K562 (cell line): Measurements from ENCODE around the gene CDH2. TPM values are rescaled to one million over a fixed set of nuclear protein-coding genes. Genes with fewer than 3 reads are reported as not detected.

ENCODE experiments used
- ATAC-seq: fragments of 200-7000 bp; cut with Tn5 transposase; 3 replicates; pipeline ENCODE4 v1.9.1; 2020; ENCODE audit warnings: moderate library complexity
- BruUV-seq: library from RNA; stranded (reverse); fragments of 400-500 nt; replicated peaks from 2 replicates; lab custom pipeline; 2021; lab: Mats Ljungman, UMichigan
- CTCF ChIA-PET: fragments of 300-600 bp; formaldehyde crosslinking; extraction: SDS; loops from one replicate; lab custom pipeline; 2021; ENCODE audit warnings: low intra/inter-chr PET ratio; lab: Yijun Ruan, JAX
- POLR2A ChIA-PET: fragments of 300-600, 350-650 bp; sonication (Branson Sonifier 250); formaldehyde crosslinking; extraction: SDS; loops from one replicate; lab custom pipeline; 2021; ENCODE audit warnings: antibody characterized with exemption, inconsistent platforms; lab: Yijun Ruan, JAX
- DNase-seq, 4 experiments: peaks; one replicate each; pipeline versions ENCODE4 v3.0.0 to v3.0.0-alpha.2; 2011 to 2018; ENCODE audit warnings: low spot score in 3 of 4, mixed read lengths in 3 of 4; ENCODE audit errors: extremely low read depth in 1 of 4
- FAIRE-seq: peaks from 2 replicates; lab custom pipeline; 2011; peaks lifted over from hg19 to GRCh38; lab: Jason Lieb, UNC
- H2AFZ ChIP-seq: 2 replicates; pipeline ENCODE4 v1.6.0; 2011; ENCODE audit warnings: low read depth, low read length, control low read depth, inconsistent platforms
- H3K27ac ChIP-seq: fragments of 200-600 bp; 3 replicates; pipeline ENCODE4 v1.8.0; 2011; ENCODE audit warnings: low read depth, mild to moderate bottlenecking, control low read depth, inconsistent platforms, low read length, moderate library complexity, mixed read lengths; ENCODE audit errors: extremely low read depth
- H3K27me3 ChIP-seq, 2 experiments: fragments of 300-600 bp in 1 of 2; 2 replicates in 1 of 2; 3 replicates in 1 of 2; pipeline versions ENCODE4 v1.6.0 to v1.8.0; 2011; ENCODE audit warnings: inconsistent platforms in 2 of 2, low read length in 2 of 2, mild to moderate bottlenecking in 1 of 2, mixed read lengths in 1 of 2, moderate library complexity in 1 of 2; ENCODE audit not compliant: control insufficient read depth in 2 of 2, insufficient read depth in 2 of 2
- H3K36me3 ChIP-seq: fragments of 300-600 bp; 3 replicates; pipeline ENCODE4 v1.8.0; 2011; ENCODE audit warnings: mild to moderate bottlenecking, low read length, inconsistent platforms; ENCODE audit not compliant: control insufficient read depth, insufficient read depth
- H3K4me1 ChIP-seq, 2 experiments: fragments of 200-600 bp in 1 of 2; replicated peaks in 1 of 2; 2 replicates in 1 of 2; 3 replicates in 1 of 2; pipeline versions ENCODE4 v1.5.1 to v1.8.0; 2011; ENCODE audit warnings: inconsistent platforms in 2 of 2, low read length in 2 of 2, mild to moderate bottlenecking in 1 of 2, mixed read lengths in 1 of 2, moderate library complexity in 1 of 2; ENCODE audit not compliant: control insufficient read depth in 2 of 2, insufficient read depth in 2 of 2
- H3K4me2 ChIP-seq: 2 replicates; pipeline ENCODE4 v1.6.1; 2011; ENCODE audit warnings: low read length, control low read depth, inconsistent platforms, mixed read lengths; ENCODE audit not compliant: insufficient read depth
- H3K4me3 ChIP-seq: fragments of 200-600 bp; sonication (generic), shearing (Covaris generic); 2 replicates; pipeline ENCODE4 v1.5.1; 2016; ENCODE audit warnings: control low read depth, inconsistent platforms
- H3K79me2 ChIP-seq: fragments of 200-600 bp; 3 replicates; pipeline ENCODE4 v1.8.0; 2011; ENCODE audit warnings: low read length, inconsistent platforms; ENCODE audit not compliant: control insufficient read depth, insufficient read depth
- H3K9ac ChIP-seq, 2 experiments: 2 replicates each; pipeline versions ENCODE4 v1.6.0 to v1.6.1; 2011; ENCODE audit warnings: low read depth in 2 of 2, low read length in 2 of 2, control low read depth in 1 of 2, inconsistent platforms in 1 of 2, mild to moderate bottlenecking in 1 of 2, mixed read lengths in 1 of 2; ENCODE audit not compliant: insufficient read depth in 1 of 2
- H3K9me1 ChIP-seq: one replicate; pipeline ENCODE4 v1.6.0; 2011; ENCODE audit warnings: inconsistent platforms, mild to moderate bottlenecking, low read length, moderate library complexity; ENCODE audit not compliant: control insufficient read depth, insufficient read depth
- H3K9me3 ChIP-seq: replicated peaks from 2 replicates; pipeline ENCODE4 v1.5.1; 2011; ENCODE audit warnings: low read depth, low read length, inconsistent platforms; ENCODE audit not compliant: control insufficient read depth, insufficient read depth
- H4K20me1 ChIP-seq: replicated peaks from 2 replicates; pipeline ENCODE4 v1.6.1; 2011; ENCODE audit warnings: low read length, inconsistent platforms, mixed read lengths; ENCODE audit not compliant: control insufficient read depth, insufficient read depth
- CXXC5 ChIP-seq: fragments of 250-450 bp; sonication (Bioruptor Pico); IDR thresholded peaks from 2 replicates; pipeline ENCODE4 v1.8.0; 2022; ENCODE audit warnings: inconsistent platforms, mild to moderate bottlenecking, moderate library complexity
- FOSL1 ChIP-seq: fragments of 200-800 bp; sonication (Bioruptor generic); conservative IDR thresholded peaks from 2 replicates; pipeline ENCODE4 v1.6.1; 2016; ENCODE audit warnings: missing genetic modification characterization, missing compliant biosample characterization
- PKNOX1 ChIP-seq: fragments of 450-650 bp; IDR thresholded peaks from 2 replicates; pipeline ENCODE4 v1.6.1; 2016
- SIN3A ChIP-seq, 2 experiments: fragments of 150-350 bp in 1 of 2; IDR thresholded peaks; 2 replicates each; pipeline ENCODE4 v1.6.1; 2011 to 2016; ENCODE audit warnings: borderline replicate concordance in 2 of 2, low read depth in 2 of 2, low read length in 2 of 2, mild to moderate bottlenecking in 2 of 2, moderate library complexity in 2 of 2; ENCODE audit not compliant: control insufficient read depth in 1 of 2
- STAT5B ChIP-seq: fragments of 250-450 bp; sonication (Bioruptor Pico); IDR thresholded peaks from 2 replicates; pipeline ENCODE4 v1.8.0; 2021; ENCODE audit warnings: mild to moderate bottlenecking, inconsistent platforms
- ZFP91 ChIP-seq: sonication (generic); formaldehyde crosslinking; IDR thresholded peaks from 2 replicates; pipeline ENCODE4 v1.8.0; 2022; ENCODE audit warnings: mild to moderate bottlenecking, missing genetic modification reagents
- ZNF75A ChIP-seq: fragments of 450-650 bp; formaldehyde crosslinking; IDR thresholded peaks from 2 replicates; pipeline ENCODE4 v1.4.0; 2020; ENCODE audit warnings: mild to moderate bottlenecking
- WGBS: fragments of 100-300 bp; shearing (Covaris generic); methylation state at CpG from one replicate; pipeline ENCODE4 v1.1.6; 2016; ENCODE audit warnings: low coverage, mixed read lengths; ENCODE audit not compliant: insufficient coverage; ENCODE audit errors: missing lambda C conversion rate; 5-methylcytosine and 5-hydroxymethylcytosine counted together
- in situ Hi-C: fragments of 300-500 bp; cut with MboI; formaldehyde crosslinking; loops from 4 replicates; pipeline ENCODE4 v1.15.0; 2018; ENCODE audit warnings: inconsistent platforms, mixed read lengths
- intact Hi-C: fragments of 100-400 bp; cut with micrococcal nuclease; formaldehyde crosslinking; loops from 2 replicates; pipeline ENCODE4 v1.14.2; 2022
- polyA plus RNA-seq, 8 experiments: library from polyadenylated mRNA; depleted of rRNA in 4 of 8; stranded (reverse) in 5 of 8; unstranded in 3 of 8; fragments of >200 nt; fragmentation: Nextera tagmentation in 2 of 8; fragmentation: Illumina TruSeq in 1 of 8; extraction: Ambion mirVana in 2 of 8; extraction: Trizol in 1 of 8; gene quantifications; 2 replicates each; pipeline versions ENCODE4 v1.2.1 to v1.2.3, GENCODE V29; 2011 to 2014; ENCODE audit warnings: inconsistent platforms in 1 of 8, missing spikeins in 1 of 8
- total RNA-seq, 7 experiments: library from RNA; depleted of rRNA in 6 of 7; stranded (reverse); fragments of >200 nt in 6 of 7; fragmentation: Illumina TruSeq in 2 of 7; extraction: Trizol in 2 of 7; gene quantifications; 2 replicates each; pipeline versions ENCODE4 v1.2.1 to v1.2.3, GENCODE V29; 2011 to 2021; ENCODE audit warnings: low replicate concordance in 1 of 7

The CDH2 gene
- total and polyA plus RNA-seq, 9 of the 15 experiments (the other 6 are each of a cell fraction or from before 2014, with no cell fraction given) = 0.04 TPM; not detected in 8

- no TSS peak for BruUV-seq
- DNase-seq (no peak), FAIRE-seq (no peak), ATAC-seq (no peak)
- no peaks in the 10 kb centered on the region; the same call in 1 of the 2 replicates for H3K9me3 ChIP-seq
- no peak overlapping the region for H3K27ac ChIP-seq
- no peaks in the 10 kb centered on the region for H4K20me1 ChIP-seq
- H3K4me1 ChIP-seq = no peaks in the 10 kb centered on the region
- H3K79me2 ChIP-seq = no peaks in the 10 kb centered on the region
- no peaks in the 10 kb centered on the region for H3K9me1 ChIP-seq
- H3K9ac ChIP-seq = no peak overlapping the region
- POLR2A ChIA-PET = no interaction called here
- 0% methylated on average over 2 of the region's 2 CpGs for WGBS
- no peaks in the 10 kb centered on the region for H3K27me3 ChIP-seq
- in situ Hi-C loops (no loop called here), intact Hi-C loops (no loop called here)
- CTCF ChIA-PET = no interaction called here
- H3K36me3 ChIP-seq = no peaks in the 10 kb centered on the region
- no peak overlapping the region for H2AFZ ChIP-seq
- H3K4me3 ChIP-seq = no peak overlapping the region
- no peak for TF ChIP-seq PKNOX1
- TF ChIP-seq FOSL1 (tag) = no peak
- no peak for TF ChIP-seq CXXC5 (CRISPR knock-in tag)
- TF ChIP-seq SIN3A (IDR thresholded peaks at IDR 0.05; ENCODE audit: borderline replicate concordance in 2 of 2, control insufficient read depth in 1 of 2, low read depth in 2 of 2, low read length in 2 of 2) = no peak
- no peak for TF ChIP-seq STAT5B
- no peak for TF ChIP-seq ZNF75A (CRISPR knock-in tag)
- no peak for TF ChIP-seq ZFP91 (CRISPR knock-in tag)
- no peak overlapping the region for H3K4me2 ChIP-seq
These were observed 4.7 kb upstream of the CDH2 start for GRCh38 chr18:28181616-28182015.
